ENCODE results near the gene MAP2K5. TPM values are rescaled to one million over a fixed set of nuclear protein-coding genes. Genes with fewer than 3 reads are reported as not detected.

The MAP2K5 gene
- total and polyA plus RNA-seq, 9 of the 15 experiments (the other 6 are each of a cell fraction or from before 2014, with no cell fraction given), result 0.41 to 16.5 (median 7.5) TPM

DNA sequence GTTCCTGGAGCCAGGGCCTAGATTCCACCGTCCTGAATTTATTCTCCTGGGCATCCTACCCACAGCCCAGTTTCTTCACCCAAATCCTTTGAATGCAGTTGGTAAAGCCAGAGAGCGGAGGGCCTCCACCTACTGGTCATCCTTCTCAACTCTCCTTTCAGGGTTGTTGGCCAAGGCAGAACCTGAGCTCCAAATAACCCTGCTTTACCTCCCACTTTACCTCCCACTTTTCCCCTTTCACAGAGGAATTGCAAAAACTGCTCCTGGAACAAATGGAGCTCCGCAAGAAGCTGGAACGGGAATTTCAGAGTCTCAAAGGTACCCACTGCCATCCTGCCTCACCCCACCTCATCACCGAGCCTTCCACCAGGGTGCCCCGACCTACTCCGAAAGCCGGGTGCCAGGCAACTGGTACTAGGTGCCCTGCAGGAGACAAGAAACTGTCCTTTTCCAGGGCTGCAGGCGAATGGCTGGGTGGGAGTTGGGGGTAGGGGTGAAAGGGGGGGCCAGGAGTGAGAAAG is 289.6 kb downstream of the MAP2K5 start (continued):
- TF ChIP-seq POLR2AphosphoS2 (IDR thresholded peaks at IDR 0.05; ENCODE audit: low read length) (no peak), MTA3 (IDR thresholded peaks at IDR 0.05; ENCODE audit: borderline replicate concordance) (no peak)

DNA sequence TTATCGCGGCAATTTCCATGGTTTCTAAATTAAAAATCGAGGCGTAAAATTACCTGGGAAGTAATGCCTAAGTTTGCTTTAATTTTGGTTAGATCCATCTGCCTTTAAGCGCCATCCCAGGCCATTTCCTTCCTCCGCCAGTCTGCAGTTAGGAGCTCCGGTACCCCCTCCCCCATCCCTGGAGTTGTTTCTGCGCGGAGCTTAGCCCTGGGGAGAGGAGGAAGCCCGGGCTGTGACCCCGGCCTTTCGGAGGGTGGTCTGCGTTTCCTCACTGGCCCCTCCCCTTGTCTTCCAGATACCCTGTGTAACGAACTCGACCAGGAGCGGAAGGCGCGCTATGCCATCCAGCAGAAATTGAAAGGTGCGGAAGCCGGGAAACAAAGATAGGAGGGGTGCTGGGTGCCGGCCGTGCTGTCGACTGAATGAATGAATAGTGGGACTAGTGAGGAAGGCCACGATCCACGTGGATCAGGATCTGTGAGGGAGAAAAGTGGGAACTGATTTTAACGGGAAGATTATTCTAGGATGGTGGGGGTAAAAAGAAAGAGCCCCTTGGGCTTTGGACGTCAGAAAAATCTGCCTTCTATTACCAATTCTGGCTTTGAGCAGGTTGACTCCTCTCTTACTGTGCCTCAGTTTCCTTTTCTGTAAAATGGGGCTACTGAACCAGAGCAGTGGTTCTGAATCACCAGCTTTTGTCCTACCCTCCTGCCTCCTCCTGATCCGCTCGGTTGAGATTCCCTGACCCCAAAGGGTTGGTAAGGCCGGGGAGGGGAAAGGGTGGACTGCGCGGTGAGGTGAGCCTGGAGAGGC is 290.6 kb downstream of the MAP2K5 start:
- Histone ChIP-seq H3K9ac (ENCODE audit: insufficient read depth in 1 of 2, low read depth in 2 of 2, low read length in 2 of 2) (peak overlapping the region in 1 of 2 experiments; percentile 88; a peak in 2 of 4 replicates), H3K4me1 (replicated peaks in 1 of 2; ENCODE audit: control insufficient read depth in 2 of 2, insufficient read depth in 2 of 2, low read length in 2 of 2) (peaks cover 0 to 31% of the 10 kb centered on the region in 2 experiments; a peak in 3 of 5 replicates)
- POLR2A ChIA-PET, result interaction anchor here (1.1 to 2.3 kb wide), 3 partner anchors 12 to 31 kb away, joined by 3 to 7 read pairs (median 3); no protein-coding TSS in a partner anchor

More for the DNA sequence above, 290.6 kb downstream of the MAP2K5 start:
- FAIRE-seq, result no peak
- CTCF ChIA-PET (ENCODE audit: low intra/inter-chr PET ratio), result interaction anchor here (0.5 to 5.5 kb wide), 4 partner anchors 331 to 473 kb away, joined by 3 to 39 read pairs (median 10); no protein-coding TSS in a partner anchor
- H3K9me3 ChIP-seq (replicated peaks; ENCODE audit: control insufficient read depth, insufficient read depth, low read depth, low read length), result no peaks in the 10 kb centered on the region
- in situ Hi-C loops (cut with MboI) (loop anchor here (10.0 kb wide), 1 partner anchor 898 kb away; no protein-coding TSS in a partner anchor), intact Hi-C loops (cut with micrococcal nuclease) (loop anchor here (1.0 to 10.0 kb wide), 3 partner anchors 332 to 886 kb away; no protein-coding TSS in a partner anchor)
- TF ChIP-seq RBM15 (IDR thresholded peaks at IDR 0.05; ENCODE audit: insufficient read depth, low read length) (no peak), RBM25 (IDR thresholded peaks at IDR 0.05; ENCODE audit: low read depth, low read length, severe bottlenecking) (peak; percentile 75)
- H3K9me1 ChIP-seq (ENCODE audit: control insufficient read depth, insufficient read depth, low read length), result no peaks in the 10 kb centered on the region
- H4K20me1 ChIP-seq (replicated peaks; ENCODE audit: control insufficient read depth, insufficient read depth, low read length), result no peaks in the 10 kb centered on the region; the same call in 1 of the 2 replicates
- H3K27ac ChIP-seq (ENCODE audit: extremely low read depth, low read depth, low read length), result no peak overlapping the region
- no peaks in the 10 kb centered on the region for H3K79me2 ChIP-seq (ENCODE audit: control insufficient read depth, insufficient read depth, low read length)
- no peak for DNase-seq (ENCODE audit: extremely low read depth in 1 of 4, low spot score in 3 of 4)
- peak overlapping the region; percentile 36; the same call in 1 of the 2 replicates for H3K4me3 ChIP-seq
- peak overlapping the region; percentile 79 for H2AFZ ChIP-seq (ENCODE audit: low read depth, low read length)
- no peaks in the 10 kb centered on the region for H3K36me3 ChIP-seq (ENCODE audit: control insufficient read depth, insufficient read depth, low read length)
- no TSS peak for BruUV-seq (replicated peaks)
- 32% methylated on average over 30 of the region's 32 CpGs for WGBS (ENCODE audit: insufficient coverage, low coverage, missing lambda C conversion rate)
- H3K27me3 ChIP-seq (ENCODE audit: control insufficient read depth in 2 of 2, insufficient read depth in 2 of 2, low read length in 2 of 2), result peaks cover 2 to 29% of the 10 kb centered on the region in 2 experiments; a peak in 4 of 5 replicates
- H3K4me2 ChIP-seq (ENCODE audit: insufficient read depth, low read length), result peak overlapping the region; percentile 77
- no peak for ATAC-seq
